Upper lobe of right lung (tissue), 1 donor: ENCODE results near the gene NACC1. TPM values are rescaled to one million over a fixed set of nuclear protein-coding genes. Genes with fewer than 3 reads are reported as not detected.

ENCODE experiments used
- ATAC-seq: fragments of 200-7000 bp; cut with Tn5 transposase; one replicate; pipeline ENCODE4 v1.9.1; 2020; ENCODE audit warnings: mild to moderate bottlenecking, moderate library complexity
- DNase-seq: peaks from one replicate; pipeline ENCODE4 v3.0.0-alpha.2; 2020
- H3K27ac ChIP-seq: fragments of 200-600 bp; one replicate; pipeline ENCODE4 v1.8.0; 2022
- H3K27me3 ChIP-seq: fragments of 200-600 bp; one replicate; pipeline ENCODE4 v1.8.0; 2022; ENCODE audit warnings: mild to moderate bottlenecking
- H3K36me3 ChIP-seq: fragments of 200-600 bp; one replicate; pipeline ENCODE4 v1.8.0; 2022
- H3K4me1 ChIP-seq: fragments of 200-600 bp; one replicate; pipeline ENCODE4 v1.8.0; 2022
- H3K4me3 ChIP-seq: fragments of 200-600 bp; one replicate; pipeline ENCODE4 v1.8.0; 2022; ENCODE audit warnings: mild to moderate bottlenecking
- H3K9me3 ChIP-seq: fragments of 200-600 bp; one replicate; pipeline ENCODE4 v1.8.0; 2022
- intact Hi-C: fragments of 100-400 bp; cut with DNase I; formaldehyde crosslinking; loops from one replicate; pipeline ENCODE4 v1.11.0; 2022
- total RNA-seq: library from RNA; stranded (reverse); fragmentation: NEBNext Ultra II Directional; extraction: Animal tissue kit (Norgen Biotek cat#: 25700); gene quantifications from one replicate; pipeline ENCODE4 v1.2.1, GENCODE V29; 2021
- TF ChIP-seq, protein P1 (sequence below): fragments of 200-600 bp; IDR thresholded peaks from one replicate; pipeline ENCODE4 v1.8.0; 2022; ENCODE audit warnings: antibody characterized with exemption
- donor health status: DM: no; HTN: yes; CAD: no; lungs with severe emphysema.

The NACC1 gene
- total RNA-seq, 1 donor from 2014 or later: 39.8 TPM

DNA sequence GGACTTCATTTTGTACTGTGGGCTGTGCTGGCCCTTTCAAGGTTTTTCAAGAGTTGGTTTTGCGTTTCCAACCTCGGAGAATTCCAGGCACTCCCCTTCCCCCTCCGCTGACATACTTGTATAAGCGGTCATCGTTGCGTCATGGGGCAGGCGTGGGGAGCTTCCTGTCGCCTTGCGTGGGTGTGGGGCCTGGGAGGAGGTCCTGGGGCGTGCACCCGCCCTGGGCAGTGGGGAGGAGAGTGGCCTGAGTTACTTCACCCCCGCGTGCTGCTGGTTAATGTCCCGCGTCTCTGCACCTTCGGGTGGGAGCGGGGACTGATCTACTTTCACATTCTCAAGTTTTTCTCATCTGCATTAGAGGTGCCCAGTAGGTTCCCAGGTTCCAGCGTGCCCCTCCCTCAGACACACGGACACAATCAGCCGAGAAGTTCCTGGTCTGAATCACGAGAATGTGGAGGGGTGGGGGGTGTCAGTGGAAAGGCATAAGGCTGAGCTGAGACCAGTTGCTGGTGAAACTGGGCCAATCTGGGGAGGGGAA is 36.2 kb downstream of the NACC1 start:
- peak overlapping the region; percentile 99 for H3K27ac ChIP-seq
- peak overlapping the region; percentile 96 for H3K4me3 ChIP-seq
- H3K4me1 ChIP-seq: peaks cover 22% of the 10 kb centered on the region
- ATAC-seq (peak; percentile 41), DNase-seq (peak; percentile 98)
- TF ChIP-seq, protein P1, sequence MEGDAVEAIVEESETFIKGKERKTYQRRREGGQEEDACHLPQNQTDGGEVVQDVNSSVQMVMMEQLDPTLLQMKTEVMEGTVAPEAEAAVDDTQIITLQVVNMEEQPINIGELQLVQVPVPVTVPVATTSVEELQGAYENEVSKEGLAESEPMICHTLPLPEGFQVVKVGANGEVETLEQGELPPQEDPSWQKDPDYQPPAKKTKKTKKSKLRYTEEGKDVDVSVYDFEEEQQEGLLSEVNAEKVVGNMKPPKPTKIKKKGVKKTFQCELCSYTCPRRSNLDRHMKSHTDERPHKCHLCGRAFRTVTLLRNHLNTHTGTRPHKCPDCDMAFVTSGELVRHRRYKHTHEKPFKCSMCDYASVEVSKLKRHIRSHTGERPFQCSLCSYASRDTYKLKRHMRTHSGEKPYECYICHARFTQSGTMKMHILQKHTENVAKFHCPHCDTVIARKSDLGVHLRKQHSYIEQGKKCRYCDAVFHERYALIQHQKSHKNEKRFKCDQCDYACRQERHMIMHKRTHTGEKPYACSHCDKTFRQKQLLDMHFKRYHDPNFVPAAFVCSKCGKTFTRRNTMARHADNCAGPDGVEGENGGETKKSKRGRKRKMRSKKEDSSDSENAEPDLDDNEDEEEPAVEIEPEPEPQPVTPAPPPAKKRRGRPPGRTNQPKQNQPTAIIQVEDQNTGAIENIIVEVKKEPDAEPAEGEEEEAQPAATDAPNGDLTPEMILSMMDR: no peak
- H3K36me3 ChIP-seq: no peaks in the 10 kb centered on the region
- no peaks in the 10 kb centered on the region for H3K27me3 ChIP-seq
- intact Hi-C loops: no loop called here
- no peaks in the 10 kb centered on the region for H3K9me3 ChIP-seq

DNA sequence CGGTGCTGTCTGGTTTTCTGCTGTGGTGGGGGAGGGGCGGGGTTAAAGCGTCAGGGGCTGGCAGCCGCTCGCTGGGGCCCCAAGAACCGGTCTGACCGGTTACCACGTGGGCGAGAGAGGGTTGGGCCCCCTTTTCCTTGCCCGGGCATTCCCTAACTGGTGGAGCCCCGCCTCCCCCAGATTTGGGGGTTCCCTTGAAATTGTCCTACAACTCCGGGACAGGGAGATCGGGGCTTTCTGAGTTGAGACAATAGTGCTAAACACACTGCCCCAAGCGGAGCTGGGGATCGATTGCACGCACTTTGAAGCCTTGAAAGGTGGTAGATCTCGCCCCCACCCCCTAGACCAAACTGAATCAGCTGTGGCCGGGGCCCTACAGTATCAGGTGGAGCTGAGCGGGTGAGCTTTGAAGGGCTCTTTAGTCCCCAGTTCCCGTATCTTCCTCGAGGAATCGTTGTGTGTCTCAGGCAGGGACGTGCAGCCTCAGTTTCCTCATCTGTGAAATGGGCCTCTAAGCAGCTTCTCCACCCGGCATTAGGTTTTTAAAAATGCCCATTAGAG is 36.9 kb downstream of the NACC1 start:
- intact Hi-C loops: no loop called here
- Histone ChIP-seq H3K9me3 (no peaks in the 10 kb centered on the region), H3K36me3 (no peaks in the 10 kb centered on the region), H3K27ac (peak overlapping the region; percentile 99), H3K27me3 (no peaks in the 10 kb centered on the region), H3K4me3 (peak overlapping the region; percentile 96), H3K4me1 (peaks cover 22% of the 10 kb centered on the region)
- DNase-seq (peak; percentile 94), ATAC-seq (peak; percentile 1)
- TF ChIP-seq, protein P1: peak; percentile 22

DNA sequence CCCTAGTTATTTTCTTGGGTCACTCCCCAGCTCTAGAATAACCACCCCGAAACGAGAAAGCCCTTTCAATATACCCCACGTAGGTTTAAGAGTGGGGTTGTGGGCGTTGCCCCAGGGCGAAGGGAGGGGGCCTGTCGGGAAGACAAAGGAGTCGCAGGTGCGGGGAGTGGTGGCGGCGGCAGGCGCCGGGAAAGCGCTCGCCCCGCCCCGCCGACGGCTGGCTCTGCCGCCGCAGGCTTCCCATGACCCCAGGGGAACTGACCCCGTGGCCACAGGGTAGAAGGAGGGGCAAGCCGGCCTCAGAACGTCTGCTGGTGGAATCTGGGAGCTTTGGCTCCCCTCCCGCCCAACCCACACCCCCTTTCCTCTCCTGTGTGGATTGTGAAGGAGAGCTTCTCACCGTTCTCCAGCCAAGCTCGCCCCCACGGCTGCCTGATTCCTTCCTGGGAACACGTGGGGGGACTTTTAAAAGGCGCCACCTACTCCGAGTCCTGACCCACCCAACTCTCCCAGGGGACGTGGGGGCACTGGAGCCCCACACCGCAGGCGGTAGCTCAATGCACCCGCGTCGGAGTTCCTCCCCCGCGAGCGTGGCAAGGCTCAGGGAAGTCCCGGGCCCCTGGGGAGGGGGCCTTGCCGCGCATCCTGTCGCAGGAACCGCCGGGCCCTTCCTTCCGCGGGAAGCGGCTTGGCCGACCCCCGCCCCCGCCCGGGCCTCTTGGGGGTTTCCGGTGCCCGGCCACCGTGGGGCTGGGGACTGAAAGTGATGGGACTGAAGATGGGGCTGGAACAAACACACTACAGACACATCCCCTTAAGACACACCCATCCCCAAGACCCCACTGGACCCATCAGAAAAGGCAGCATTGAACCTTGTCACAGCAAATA is 37.7 kb downstream of the NACC1 start:
- H3K27ac ChIP-seq: peak overlapping the region; percentile 99
- peak; percentile 26 for ATAC-seq
- intact Hi-C loops: no loop called here

DNA sequence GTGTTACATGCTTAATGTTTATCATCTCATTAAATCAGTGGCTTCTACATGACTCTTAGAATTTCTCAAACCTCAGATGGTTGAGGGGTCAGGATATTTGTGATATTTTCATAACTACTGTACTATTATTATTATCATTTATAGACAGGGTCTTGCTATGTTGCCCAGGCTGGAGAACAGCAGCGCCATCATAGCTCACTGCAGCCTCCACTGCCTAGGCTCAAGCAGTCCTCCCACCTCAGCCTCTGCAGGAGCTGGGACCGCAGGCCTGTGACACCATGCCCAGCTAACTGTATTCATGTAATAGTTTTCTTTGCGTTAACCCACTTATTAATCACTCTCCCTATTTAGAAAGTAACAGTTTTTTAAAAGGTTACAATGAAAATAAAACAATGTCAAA is 41.6 kb downstream of the NACC1 start:
- TF ChIP-seq, protein P1: no peak
- Histone ChIP-seq H3K4me3 (no peak overlapping the region), H3K4me1 (peaks cover 55% of the 10 kb centered on the region), H3K27ac (no peak overlapping the region), H3K27me3 (no peaks in the 10 kb centered on the region), H3K36me3 (no peaks in the 10 kb centered on the region), H3K9me3 (no peaks in the 10 kb centered on the region)
- no peak for ATAC-seq
- no peak for DNase-seq
- intact Hi-C loops: no loop called here

More for the DNA sequence above, 37.7 kb downstream of the NACC1 start:
- peaks cover 22% of the 10 kb centered on the region for H3K4me1 ChIP-seq
- H3K4me3 ChIP-seq: peak overlapping the region; percentile 96
- H3K27me3 ChIP-seq: no peaks in the 10 kb centered on the region
- no peaks in the 10 kb centered on the region for H3K36me3 ChIP-seq
- no peaks in the 10 kb centered on the region for H3K9me3 ChIP-seq
- TF ChIP-seq, protein P1: no peak
- DNase-seq: peak; percentile 91

DNA sequence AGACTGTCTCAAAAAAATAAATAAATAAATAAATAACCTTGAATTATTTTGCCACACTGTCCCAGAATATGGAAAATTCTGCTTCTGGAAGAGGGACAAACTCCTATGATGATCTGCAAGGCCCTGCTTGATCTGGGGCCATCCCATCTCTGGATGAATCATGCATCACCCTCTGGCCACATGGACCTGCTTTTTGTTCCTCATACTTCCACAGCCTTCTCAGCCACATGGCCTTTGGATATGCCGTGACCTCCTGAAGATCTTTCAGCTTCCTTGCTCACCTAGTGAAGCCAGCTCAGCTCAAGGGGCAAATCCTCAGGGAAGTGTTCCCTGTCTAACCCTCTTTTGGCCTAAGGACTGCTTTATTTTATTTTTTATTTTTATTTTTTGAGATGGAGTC is 42.5 kb downstream of the NACC1 start:
- no peaks in the 10 kb centered on the region for H3K9me3 ChIP-seq
- ATAC-seq: no peak
- no peak overlapping the region for H3K27ac ChIP-seq
- DNase-seq: no peak
- TF ChIP-seq, protein P1: no peak
- H3K27me3 ChIP-seq: no peaks in the 10 kb centered on the region
- no peaks in the 10 kb centered on the region for H3K36me3 ChIP-seq
- H3K4me1 ChIP-seq: peaks cover 56% of the 10 kb centered on the region
- no peak overlapping the region for H3K4me3 ChIP-seq
- intact Hi-C loops: no loop called here
